OCI-LY7 (cell line): ENCODE results near the gene IL10RB. TPM values are rescaled to one million over a fixed set of nuclear protein-coding genes. Genes with fewer than 3 reads are reported as not detected.

ENCODE experiments used
- BruUV-seq: library from RNA; stranded (reverse); fragments of 400-500 nt; replicated peaks from 2 replicates; lab custom pipeline; 2021; lab: Mats Ljungman, UMichigan
- CTCF ChIA-PET: fragments of 300-600 bp; sonication (Branson Sonifier 250); formaldehyde crosslinking; loops from one replicate; lab custom pipeline; 2022; ENCODE audit warnings: antibody characterized with exemption; ENCODE audit not compliant: unreplicated experiment; lab: Charles Lee
- POLR2A ChIA-PET: fragments of 300-600 bp; sonication (Branson Sonifier 250); formaldehyde crosslinking; loops from one replicate; lab custom pipeline; 2022; ENCODE audit warnings: antibody characterized with exemption; lab: Charles Lee
- DNase-seq: peaks from one replicate; pipeline ENCODE4 v3.0.0-alpha.2; 2015; ENCODE audit warnings: low spot score
- H2AFZ ChIP-seq: fragments of 200-600 bp; sonication (generic), shearing (Covaris generic); 2 replicates; pipeline ENCODE4 v1.6.1; 2014; ENCODE audit warnings: mild to moderate bottlenecking, antibody characterized with exemption, low read length, moderate library complexity
- H3K27ac ChIP-seq: fragments of 200-600 bp; sonication (generic); 2 replicates; pipeline ENCODE4 v1.5.1; 2014; ENCODE audit warnings: mixed run types, low read depth, mild to moderate bottlenecking, moderate library complexity, low read length, inconsistent platforms; ENCODE audit not compliant: poor library complexity, severe bottlenecking
- H3K36me3 ChIP-seq: fragments of 200-600 bp; sonication (generic); 2 replicates; pipeline ENCODE4 v1.6.1; 2014; ENCODE audit warnings: mild to moderate bottlenecking, antibody characterized with exemption, low read length, moderate library complexity, mixed read lengths; ENCODE audit not compliant: insufficient read depth
- H3K4me1 ChIP-seq: fragments of 200-600 bp; sonication (generic); 2 replicates; pipeline ENCODE4 v1.5.1; 2014; ENCODE audit warnings: mild to moderate bottlenecking, low read length; ENCODE audit not compliant: insufficient read depth, poor library complexity, severe bottlenecking
- H3K4me2 ChIP-seq: fragments of 200-600 bp; sonication (generic); 2 replicates; pipeline ENCODE4 v1.6.1; 2014; ENCODE audit warnings: mild to moderate bottlenecking, low read length
- H3K4me3 ChIP-seq: fragments of 200-600 bp; sonication (generic); 2 replicates; pipeline ENCODE4 v1.5.1; 2014; ENCODE audit warnings: mild to moderate bottlenecking, low read depth, low read length; ENCODE audit not compliant: poor library complexity, severe bottlenecking
- H3K79me2 ChIP-seq: fragments of 200-600 bp; sonication (generic); 2 replicates; pipeline ENCODE4 v1.6.1; 2016; ENCODE audit warnings: low read depth, mild to moderate bottlenecking, low read length, moderate library complexity, mixed read lengths; ENCODE audit not compliant: insufficient read depth
- H3K9me2 ChIP-seq: fragments of 200-600 bp; sonication (generic); 2 replicates; pipeline ENCODE4 v1.6.1; 2016; ENCODE audit warnings: mild to moderate bottlenecking, low read length, mixed read lengths; ENCODE audit not compliant: insufficient read depth
- H3K9me3 ChIP-seq: fragments of 200-600 bp; sonication (generic); 2 replicates; pipeline ENCODE4 v1.6.1; 2014; ENCODE audit warnings: mild to moderate bottlenecking, mixed run types, low read length, mixed read lengths
- H4K20me1 ChIP-seq: fragments of 200-600 bp; sonication (generic); 2 replicates; pipeline ENCODE4 v1.6.1; 2014; ENCODE audit warnings: mild to moderate bottlenecking, antibody characterized with exemption, low read length, moderate library complexity, mixed read lengths; ENCODE audit not compliant: insufficient read depth
- CTCF ChIP-seq: fragments of 200-600 bp; sonication (generic); conservative IDR thresholded peaks from 2 replicates; pipeline ENCODE4 v1.5.1; 2014; ENCODE audit warnings: mild to moderate bottlenecking, antibody characterized with exemption, low read length, moderate library complexity, mixed read lengths
- EZH2phosphoT487 ChIP-seq: fragments of 200-600 bp; sonication (generic); IDR thresholded peaks from 2 replicates; pipeline ENCODE4 v1.6.1; 2018; ENCODE audit warnings: low read depth, borderline replicate concordance, mild to moderate bottlenecking, mixed run types, antibody characterized with exemption, low read length, moderate library complexity, mixed read lengths
- intact Hi-C: fragments of 100-400 bp; cut with micrococcal nuclease; formaldehyde crosslinking; loops from one replicate; pipeline ENCODE4 v1.10.0; 2022; ENCODE audit not compliant: unreplicated experiment
- total RNA-seq, 2 experiments: library from RNA; depleted of rRNA in 1 of 2; stranded (reverse); fragments of >200 nt in 1 of 2; shearing (Covaris generic) in 1 of 2; gene quantifications; 2 replicates each; pipeline ENCODE4 v1.2.3, GENCODE V29; 2014 to 2022

Gene IL10RB
- total RNA-seq, 2 experiments from 2014 or later = 48.0 to 48.3 TPM

- POLR2A ChIA-PET = interaction anchor here (0.9 to 1.5 kb wide), 4 partner anchors 13 to 94 kb away, joined by 3 to 5 read pairs (median 4); partner anchors contain the start of gene IFNAR1
- H2AFZ ChIP-seq = no peak overlapping the region
- peak overlapping the region; percentile 76 for H3K27ac ChIP-seq
- TF ChIP-seq CTCF = no peak
- TF ChIP-seq EZH2phosphoT487 = no peak
- H3K36me3 ChIP-seq = peaks cover 57% of the 10 kb centered on the region
- DNase-seq = no peak
- H3K9me3 ChIP-seq = no peaks in the 10 kb centered on the region
- peak overlapping the region; percentile 86 for H3K4me3 ChIP-seq
- H3K9me2 ChIP-seq = no peaks in the 10 kb centered on the region
- H3K79me2 ChIP-seq = peaks cover 73% of the 10 kb centered on the region
- intact Hi-C loops = loop anchor here (2.0 to 5.0 kb wide), 3 partner anchors 27 to 66 kb away; partner anchors contain the start of gene IL10RB
- peaks cover 62% of the 10 kb centered on the region for H3K4me1 ChIP-seq
- H3K4me2 ChIP-seq = peak overlapping the region; percentile 85
- no TSS peak for BruUV-seq
- peaks cover 10% of the 10 kb centered on the region; the same call in 1 of the 2 replicates for H4K20me1 ChIP-seq
- CTCF ChIA-PET = no interaction called here
These were observed 34.6 kb upstream of the IL10RB start for GRCh38 chr21:33231526-33231925.

GRCh38 chr21:33232291-33233034, 33.7 kb upstream of the IL10RB start:
- H2AFZ ChIP-seq = no peak overlapping the region
- CTCF ChIA-PET = no interaction called here
- intact Hi-C loops = loop anchor here (5.0 kb wide), 2 partner anchors 35 to 65 kb away; partner anchors contain the start of gene IL10RB
- peaks cover 71% of the 10 kb centered on the region for H3K4me1 ChIP-seq
- H4K20me1 ChIP-seq = peaks cover 10% of the 10 kb centered on the region; the same call in 1 of the 2 replicates
- H3K4me3 ChIP-seq = peak overlapping the region; percentile 86
- no peak for DNase-seq
- POLR2A ChIA-PET = interaction anchor here (0.7 to 1.5 kb wide), 7 partner anchors 9 to 495 kb away, joined by 3 to 5 read pairs (median 4); partner anchors contain the start of gene IFNAR1
- peaks cover 66% of the 10 kb centered on the region for H3K36me3 ChIP-seq
- peak overlapping the region; percentile 76 for H3K27ac ChIP-seq
- TF ChIP-seq EZH2phosphoT487 (no peak), CTCF (no peak)
- peak overlapping the region; percentile 85 for H3K4me2 ChIP-seq
- BruUV-seq = no TSS peak
- no peaks in the 10 kb centered on the region for H3K9me2 ChIP-seq
- no peaks in the 10 kb centered on the region for H3K9me3 ChIP-seq
- peaks cover 82% of the 10 kb centered on the region for H3K79me2 ChIP-seq
